ENCODE measurements around the gene DIPK1B.

The DIPK1B gene

GRCh38 chr9:136721339-136722092, 9.1 kb downstream of the DIPK1B start:
- no peak for DNase-seq

- DNase-seq = no peak
Measured at GRCh38 chr9:136722093-136722968, 10.0 kb downstream of the DIPK1B start.

- DNase-seq = no peak
Measured at GRCh38 chr9:136722969-136723356, 10.6 kb downstream of the DIPK1B start.

- no peak for DNase-seq
Measured at GRCh38 chr9:136723362-136723976, 11.1 kb downstream of the DIPK1B start.

DNA sequence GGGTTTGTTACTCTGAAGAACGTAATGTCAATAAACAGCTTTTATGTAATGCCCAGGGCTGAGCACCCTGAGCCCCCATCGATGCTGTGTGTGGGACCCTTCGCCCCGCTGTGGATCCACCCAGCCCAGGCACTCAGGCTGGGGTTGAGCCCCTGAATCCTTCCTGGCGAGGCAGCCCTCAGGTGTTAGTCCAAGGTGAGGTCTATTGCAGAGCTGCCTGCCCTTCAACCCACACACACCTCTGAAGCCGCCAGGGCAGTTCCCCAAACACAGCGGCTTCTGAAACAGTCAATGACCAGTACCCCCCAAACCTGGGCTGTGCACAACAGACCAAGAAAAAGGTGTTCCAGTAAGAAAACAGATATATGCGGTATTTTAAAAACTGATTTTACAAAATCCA, 11.6 kb downstream of the DIPK1B start:
- no peak for DNase-seq

GRCh38 chr9:136724772-136725171, 12.4 kb downstream of the DIPK1B start:
- no peak for DNase-seq

DNA sequence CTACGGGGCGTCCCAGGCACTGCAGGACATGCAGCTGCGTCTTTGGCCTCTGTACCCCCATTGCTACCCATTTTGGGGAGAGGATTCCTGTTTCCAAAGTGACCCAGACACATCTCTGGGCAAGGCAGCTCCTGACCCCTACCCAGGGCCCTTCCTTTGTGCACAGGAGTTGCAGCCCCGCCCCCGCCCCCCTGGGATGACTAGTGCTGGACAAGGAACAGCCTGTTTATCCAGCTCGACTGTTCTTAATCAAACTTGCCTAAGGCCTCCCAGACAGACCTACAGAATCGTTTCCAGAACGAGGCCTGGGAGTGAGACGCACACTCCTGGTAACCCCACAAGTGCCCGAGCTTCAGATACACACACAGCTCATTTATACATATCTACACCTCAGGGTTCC, 13.2 kb downstream of the DIPK1B start:
- no peak for DNase-seq

DNA sequence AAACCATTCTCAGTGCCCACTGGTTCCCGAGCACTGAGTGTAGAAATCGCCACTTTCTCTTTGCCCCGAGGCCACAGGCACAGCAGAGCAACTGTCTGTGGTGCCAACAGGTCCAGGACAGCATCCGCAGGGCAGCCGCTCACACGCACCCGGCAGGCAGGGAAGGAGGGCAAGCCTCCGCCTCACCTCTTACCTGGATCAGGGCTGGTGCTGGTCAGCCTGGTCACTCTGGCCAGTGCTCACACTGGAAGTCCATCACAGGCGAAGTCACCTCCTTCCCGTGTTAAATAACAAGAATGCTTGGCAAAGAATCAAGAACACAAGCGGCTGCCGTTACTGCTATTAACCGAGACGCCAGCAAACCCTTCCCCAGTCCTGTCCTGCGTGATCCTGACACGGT, 13.7 kb downstream of the DIPK1B start:
- DNase-seq = no peak

- no peak for DNase-seq
Measured at GRCh38 chr9:136726631-136727191, 14.3 kb downstream of the DIPK1B start.

DNA sequence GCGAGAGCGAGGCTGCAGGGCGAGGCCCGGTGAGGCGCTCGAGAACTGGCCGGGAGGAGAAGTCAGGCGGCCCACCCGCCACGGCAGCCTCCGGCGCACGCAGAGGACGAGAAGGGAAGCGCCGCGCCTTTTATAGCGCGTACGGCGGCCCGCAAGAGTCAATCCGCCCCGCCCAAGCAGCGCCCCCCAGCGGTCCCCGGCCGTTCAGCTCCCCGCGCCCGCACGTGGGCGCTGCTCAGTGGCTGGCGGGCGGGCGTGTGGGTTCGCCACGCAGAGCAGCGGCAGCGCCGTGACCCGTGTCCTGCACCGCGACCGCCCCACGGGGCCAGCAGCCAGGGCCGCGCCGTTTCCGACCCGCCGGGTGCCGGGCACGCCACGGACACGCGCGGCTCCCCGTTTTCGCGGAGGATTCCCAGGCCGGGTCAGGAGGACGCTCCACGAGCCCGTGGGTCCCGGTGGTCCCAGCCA, 15.7 kb downstream of the DIPK1B start:
- peak; percentile 24 for DNase-seq

DNA sequence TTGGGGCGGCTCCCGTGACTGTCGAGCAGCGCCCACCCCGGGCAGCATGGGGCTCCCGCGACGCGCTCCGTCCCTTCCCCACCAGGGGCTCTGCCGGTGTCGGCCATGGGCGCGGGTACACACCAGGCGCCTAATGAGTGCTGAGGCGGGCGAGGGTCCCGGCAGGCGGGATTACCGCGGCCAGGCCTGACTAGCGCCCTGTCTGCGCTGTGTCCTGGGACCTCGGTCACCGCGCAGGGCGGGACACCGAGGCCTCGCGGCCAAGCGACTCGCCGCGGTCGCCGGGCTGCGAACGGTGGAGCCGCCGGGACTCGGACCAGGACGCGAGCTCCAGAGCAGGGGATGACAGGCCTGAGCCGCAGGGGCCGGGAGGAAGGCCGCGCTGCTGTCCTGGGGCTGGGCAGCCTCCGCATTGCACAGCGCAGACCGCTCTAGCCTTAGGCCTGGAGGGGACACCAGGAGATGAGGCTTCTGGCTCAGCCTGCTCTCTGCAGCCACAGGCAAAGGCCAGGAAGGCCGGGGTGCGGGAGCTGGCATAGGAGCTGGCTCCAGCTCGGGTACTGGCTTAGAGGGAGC, 16.3 kb downstream of the DIPK1B start:
- no peak for DNase-seq

GRCh38 chr9:136729144-136729543, 16.8 kb downstream of the DIPK1B start:
- no peak for DNase-seq

GRCh38 chr9:136729926-136730325, 17.6 kb downstream of the DIPK1B start:
- no peak for DNase-seq

DNA sequence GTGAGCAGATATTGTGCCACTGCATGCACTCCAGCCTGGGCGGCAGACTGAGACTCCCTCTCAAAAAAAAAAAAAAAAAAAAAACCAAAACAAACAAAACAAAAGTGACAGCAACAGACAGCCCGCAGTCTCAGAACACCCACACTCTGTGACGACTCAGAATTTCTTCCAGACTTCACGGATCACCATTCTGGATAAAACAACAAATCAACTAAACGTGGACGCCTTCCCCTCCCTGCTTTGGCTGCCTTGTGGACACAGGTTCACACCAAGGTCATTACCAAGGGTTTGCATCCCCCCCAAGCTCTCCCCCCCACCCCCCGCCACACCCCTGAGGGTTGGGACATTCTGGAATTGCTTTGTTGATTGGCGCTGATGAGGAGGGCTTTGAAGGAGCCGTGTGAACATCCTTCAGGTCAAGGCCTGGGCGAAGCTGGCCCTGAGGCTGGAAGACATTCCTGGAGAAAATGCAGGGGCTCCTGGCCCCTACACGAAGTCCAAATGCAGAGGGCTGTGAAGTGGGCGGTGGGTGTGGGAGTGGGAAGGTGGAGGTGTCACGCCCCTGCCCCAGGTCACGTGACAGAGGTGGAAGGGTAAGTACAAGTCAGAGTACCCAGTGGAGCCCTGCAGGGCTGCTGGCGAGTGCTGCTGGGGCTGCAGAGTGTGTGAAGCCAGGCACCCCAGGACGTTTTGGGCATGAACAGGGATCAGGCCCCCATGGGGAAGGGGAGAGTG, 20.2 kb downstream of the DIPK1B start:
- DNase-seq = no peak

GRCh38 chr9:136733611-136734010, 21.2 kb downstream of the DIPK1B start:
- no peak for DNase-seq

DNA sequence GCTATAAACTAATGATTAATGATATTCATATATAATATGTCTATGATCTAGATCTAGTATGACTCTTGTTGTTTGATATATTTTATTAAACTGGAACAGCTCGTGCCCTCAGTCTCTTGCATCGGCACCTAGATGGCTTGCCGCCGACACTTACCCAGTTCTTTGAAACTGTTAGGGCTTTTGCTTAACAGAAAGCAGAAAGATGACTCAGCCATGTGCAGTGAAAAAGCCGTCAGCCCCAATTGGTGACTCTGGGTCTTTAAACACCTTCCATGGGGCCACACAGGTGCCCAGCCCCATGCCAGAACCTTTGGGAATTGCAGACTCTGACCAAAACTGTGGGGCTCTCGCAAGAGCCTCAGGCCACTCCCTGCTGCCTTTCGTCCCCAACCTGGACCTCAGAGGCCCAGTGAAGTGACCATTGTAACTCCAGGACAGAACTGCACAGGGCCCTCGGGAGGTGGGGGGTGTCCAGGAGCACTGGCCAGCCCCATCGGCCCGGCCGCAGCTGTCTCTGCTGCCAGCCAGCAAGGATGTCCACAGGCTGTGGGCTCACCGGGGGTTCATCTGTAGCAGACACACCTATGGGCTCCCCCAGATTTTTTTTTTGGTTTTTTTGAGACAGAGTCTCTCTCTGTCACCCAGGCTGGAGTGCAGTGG, 22.6 kb downstream of the DIPK1B start:
- DNase-seq = no peak

- no peak for DNase-seq
Measured at GRCh38 chr9:136735812-136736480, 23.6 kb downstream of the DIPK1B start.

GRCh38 chr9:136738960-136739359, 26.6 kb downstream of the DIPK1B start:
- no peak for DNase-seq

DNA sequence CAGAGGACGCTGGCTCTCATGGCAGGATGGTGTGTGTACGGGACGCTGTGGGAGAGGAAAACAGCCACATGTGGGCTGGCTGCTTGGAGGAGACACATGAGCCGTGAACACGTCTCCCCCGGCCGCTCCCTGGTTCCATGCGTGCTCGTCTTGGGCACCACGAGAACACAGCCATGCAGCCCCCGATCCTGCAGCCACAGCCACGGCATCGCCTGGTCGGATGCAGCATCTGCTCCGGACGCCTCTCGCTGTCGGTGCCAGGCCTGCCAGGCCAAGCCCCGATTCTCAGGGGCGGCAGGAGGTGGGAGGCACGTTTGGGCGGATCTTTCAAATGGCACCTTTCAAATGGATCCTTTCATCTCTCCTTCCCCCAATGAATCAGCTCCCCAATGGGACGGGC, 27.1 kb downstream of the DIPK1B start:
- no peak for DNase-seq

DNA sequence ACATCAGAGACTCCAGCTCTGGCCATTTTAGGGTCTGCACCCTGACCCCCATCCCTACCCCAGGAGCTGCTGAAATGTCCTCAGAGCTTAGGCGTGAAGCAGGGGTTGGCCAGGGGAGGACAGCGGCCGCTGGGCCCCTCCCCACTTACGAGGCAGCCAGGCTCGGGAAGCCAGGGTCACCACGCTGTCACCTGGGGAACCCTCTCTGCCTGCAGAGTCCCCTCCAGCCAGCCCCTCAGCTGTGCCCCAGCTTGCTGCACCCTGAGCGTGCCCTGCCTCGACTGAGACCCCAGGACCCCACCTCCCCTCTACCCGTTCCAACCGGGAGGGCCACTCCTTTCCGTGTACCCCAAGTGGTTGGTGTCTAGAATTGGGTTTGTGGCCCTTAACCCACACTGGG, 27.7 kb downstream of the DIPK1B start:
- no peak for DNase-seq

DNA sequence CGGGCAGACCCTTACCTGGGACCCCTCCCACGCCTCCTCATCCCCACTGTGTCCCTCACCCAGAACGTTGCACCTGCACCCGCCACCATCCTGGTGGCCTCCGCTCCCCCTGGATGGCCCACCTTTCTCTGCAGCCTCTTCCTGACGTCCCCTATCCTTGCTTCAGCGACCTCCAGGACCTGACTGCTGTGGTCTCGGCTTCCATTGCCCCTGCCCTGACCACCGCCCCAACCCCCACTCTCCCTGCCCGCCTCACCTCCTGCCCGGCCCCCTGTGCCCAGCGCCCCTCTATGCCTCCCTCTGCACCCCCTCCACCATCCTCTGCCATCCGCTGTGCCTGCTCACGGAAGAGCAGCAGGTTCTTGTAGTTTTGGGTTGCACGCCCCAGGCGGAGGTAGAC, 28.1 kb downstream of the DIPK1B start:
- no peak for DNase-seq

Measured in NCI-H748 treated with DMSO at 0.1 percent for 48 hours (cell line).